Measurements from ENCODE around the gene MAP7D2. TPM values are rescaled to one million over a fixed set of nuclear protein-coding genes. Genes with fewer than 3 reads are reported as not detected.

MAP7D2 gene
- total RNA-seq = 0.38 and 0.56 TPM in 2 replicates

DNA sequence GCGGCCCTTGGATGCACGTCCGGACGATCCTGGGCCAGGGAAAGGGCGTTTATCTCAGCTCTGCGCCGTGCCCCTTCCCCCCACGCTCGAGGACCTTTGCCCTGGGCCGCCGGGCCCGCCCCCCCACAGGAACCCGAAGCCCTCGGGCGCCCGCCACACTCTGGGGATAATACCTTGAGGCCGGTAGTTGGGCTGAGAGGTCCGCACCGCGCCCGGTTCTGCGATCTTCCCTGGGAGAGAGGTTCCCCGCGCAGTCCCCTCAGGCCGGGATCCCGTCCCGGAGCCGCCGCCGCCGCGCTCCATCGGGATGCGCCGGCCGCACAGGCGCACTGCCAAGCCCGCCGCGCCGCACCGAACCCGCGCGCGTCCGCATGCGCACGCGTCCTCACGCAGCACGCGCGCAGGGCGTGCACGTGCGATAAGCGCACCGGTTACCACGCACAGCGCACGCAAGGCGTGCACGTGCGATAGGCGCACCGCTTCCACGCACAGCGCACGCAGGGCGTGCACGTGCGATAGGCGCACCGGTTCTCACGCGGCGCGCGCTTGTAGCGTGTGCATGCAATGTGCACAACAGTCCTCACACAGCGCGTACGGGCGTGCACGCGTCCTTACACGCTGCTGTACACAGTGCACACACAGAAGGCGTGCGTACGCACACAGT lies at the start of gene MAP7D2:
MAP7D2 (minus strand) TSS at position 331 of the 664 bp plus-strand sequence; CDS start at position 303, 28 bp downstream.

DNA sequence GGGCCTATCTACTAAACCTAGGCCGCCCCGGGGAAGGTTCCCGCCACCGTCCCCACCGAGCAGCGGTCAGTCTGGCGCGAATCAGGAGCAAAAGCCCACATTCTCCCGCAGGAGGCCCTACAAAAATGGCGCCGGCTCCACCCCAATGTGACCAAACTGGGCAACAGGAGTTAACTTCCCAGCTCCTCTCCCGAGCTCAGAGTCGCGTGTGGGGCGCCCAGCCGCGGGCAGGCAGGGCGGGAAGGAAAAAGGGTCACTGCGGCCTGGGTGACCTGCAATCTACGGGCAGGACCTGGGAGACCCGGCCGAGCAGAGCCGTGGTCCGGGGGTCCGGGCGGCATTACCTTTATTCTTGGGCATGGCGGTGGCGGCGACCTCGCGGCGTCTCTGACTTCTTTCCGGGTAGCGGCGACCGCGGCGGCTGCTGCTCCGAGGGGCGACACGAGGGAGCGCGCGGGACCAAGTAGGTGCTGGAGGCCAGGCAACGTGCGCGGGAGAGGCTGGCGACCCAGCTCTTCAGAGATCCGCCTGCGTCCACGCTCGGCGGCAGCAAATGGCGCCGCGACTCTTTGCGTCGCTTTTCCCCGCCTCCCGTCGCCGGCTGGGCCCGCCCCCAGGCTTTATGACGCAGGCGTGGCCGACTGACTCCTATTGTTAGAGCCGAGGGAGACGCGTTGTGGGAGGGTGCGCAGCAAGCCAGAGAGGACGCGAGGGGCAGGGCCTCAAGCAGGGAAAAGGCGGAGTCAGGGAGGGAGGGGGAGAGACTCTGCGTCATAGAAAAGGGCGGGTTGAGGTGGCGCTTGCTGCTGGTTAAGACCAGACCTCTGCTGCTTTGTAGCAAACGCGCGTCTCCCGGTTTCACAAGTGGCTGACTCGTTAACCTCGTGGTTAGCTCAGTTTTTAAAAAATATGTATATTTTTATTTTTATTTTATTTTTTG lies 24.8 kb upstream of the MAP7D2 start, which contains the start of gene EIF1AX:
EIF1AX (minus strand) TSS at position 558 of the 940 bp plus-strand sequence; CDS start at position 360, 198 bp downstream.

DNA sequence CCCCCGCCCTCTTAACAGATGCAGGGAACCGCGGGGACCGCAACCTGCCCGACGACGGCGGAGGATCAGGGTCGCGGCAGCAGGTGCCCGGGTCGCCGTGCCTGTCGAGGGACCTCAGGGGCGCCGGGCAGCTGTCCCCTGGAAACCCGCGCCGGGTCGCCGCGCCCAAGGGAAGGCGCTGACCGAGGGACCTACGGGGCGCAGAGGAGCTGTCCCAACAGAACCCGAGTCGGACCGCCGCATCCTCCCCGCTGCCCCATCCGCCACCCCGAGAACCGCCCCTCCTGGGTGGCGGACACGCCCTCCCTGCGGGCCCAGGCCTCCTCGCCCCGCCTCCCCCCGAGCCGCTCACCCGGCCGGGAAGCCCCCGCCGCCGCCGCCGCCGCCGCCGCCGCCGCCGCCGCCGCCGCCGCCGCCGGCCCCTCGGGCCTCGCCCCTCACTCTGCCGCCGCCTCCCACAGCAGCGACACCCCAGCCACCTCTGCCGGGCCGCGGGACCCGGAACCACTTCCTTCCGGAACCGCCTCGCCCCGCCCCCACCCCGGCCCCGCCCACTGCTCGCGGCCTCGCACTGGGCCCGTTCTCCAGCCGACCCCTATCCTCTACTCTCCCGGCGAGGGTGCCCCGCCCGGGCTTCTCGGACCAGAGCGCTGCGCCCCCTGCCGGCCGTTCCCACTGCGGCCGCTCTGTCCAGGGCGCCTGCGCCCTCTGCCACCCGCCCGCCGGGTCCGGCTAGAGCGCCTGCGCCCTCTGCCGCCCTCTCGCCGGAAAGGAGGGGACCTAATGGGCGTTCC lies 126.0 kb downstream of the MAP7D2 start, which contains the start of gene BCLAF3:
BCLAF3 (minus strand) TSS at position 506 of the 794 bp plus-strand sequence. CDS start 20,797 bp downstream, outside the sequence.

Other genes with a start within 250 kb of the MAP7D2 start
- gene SH3KBP1, start 229.3 kb downstream of the MAP7D2 start, total RNA-seq = 13.8 and 23.6 TPM in 2 replicates
- gene BCLAF3, start 125.8 kb downstream of the MAP7D2 start, total RNA-seq = 3.1 and 6.8 TPM in 2 replicates
- 28.8 and 55.2 TPM in 2 replicates for gene EIF1AX, start 24.9 kb upstream of the MAP7D2 start, total RNA-seq
- gene RPS6KA3, start 150.0 kb upstream of the MAP7D2 start, total RNA-seq = 41.2 and 52.5 TPM in 2 replicates

All from regular cardiac myocyte (primary cell).